ENCODE data around the gene ATP5F1B. TPM values are rescaled to one million over a fixed set of nuclear protein-coding genes. Genes with fewer than 3 reads are reported as not detected.

The ATP5F1B gene
- total and polyA plus RNA-seq, 2 of the 8 experiments (the other 6 are each of a cell fraction or from before 2014, with no cell fraction given): 900 to 1,522 TPM

DNA sequence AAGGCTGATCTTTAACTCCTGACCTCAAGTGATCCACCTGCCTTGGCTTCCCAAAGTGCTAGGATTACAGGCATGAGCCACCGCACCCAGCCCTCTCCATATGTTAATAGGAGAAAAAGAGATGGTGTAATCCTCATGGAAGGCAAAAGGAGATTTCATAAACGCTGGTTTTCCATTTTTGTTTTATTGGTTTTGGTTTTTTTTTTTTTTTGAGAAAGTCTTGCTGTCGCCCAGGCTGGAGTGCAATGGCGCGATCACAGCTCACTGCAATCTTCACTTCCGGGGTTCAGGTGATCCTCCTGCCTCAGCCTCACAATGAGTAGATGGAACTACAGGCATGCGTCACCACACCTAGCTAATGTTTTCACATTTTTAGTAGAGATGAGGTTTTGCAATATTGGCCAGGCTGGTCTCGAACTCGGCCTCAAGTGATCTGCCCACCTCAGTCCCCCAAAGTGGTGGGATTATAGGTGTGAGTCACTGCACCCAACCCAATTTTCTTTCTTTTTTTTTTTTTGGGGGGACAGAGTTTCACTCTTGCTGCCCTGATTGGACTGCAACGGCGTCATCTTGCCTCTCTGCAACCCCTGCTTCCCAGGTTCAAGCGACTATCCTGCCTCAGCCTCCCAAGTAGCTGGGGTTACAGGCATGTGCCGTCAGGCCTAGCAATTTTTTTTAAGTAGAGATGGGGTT lies 34.2 kb upstream of the ATP5F1B start (continued):
- TF ChIP-seq, protein P1, sequence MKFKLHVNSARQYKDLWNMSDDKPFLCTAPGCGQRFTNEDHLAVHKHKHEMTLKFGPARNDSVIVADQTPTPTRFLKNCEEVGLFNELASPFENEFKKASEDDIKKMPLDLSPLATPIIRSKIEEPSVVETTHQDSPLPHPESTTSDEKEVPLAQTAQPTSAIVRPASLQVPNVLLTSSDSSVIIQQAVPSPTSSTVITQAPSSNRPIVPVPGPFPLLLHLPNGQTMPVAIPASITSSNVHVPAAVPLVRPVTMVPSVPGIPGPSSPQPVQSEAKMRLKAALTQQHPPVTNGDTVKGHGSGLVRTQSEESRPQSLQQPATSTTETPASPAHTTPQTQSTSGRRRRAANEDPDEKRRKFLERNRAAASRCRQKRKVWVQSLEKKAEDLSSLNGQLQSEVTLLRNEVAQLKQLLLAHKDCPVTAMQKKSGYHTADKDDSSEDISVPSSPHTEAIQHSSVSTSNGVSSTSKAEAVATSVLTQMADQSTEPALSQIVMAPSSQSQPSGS (IDR thresholded peaks at IDR 0.05; ENCODE audit: low read length): no peak
- TF ChIP-seq HDAC6 (IDR thresholded peaks at IDR 0.05; ENCODE audit: low read depth, low read length): no peak
